ENCODE data around the gene HOXB5. TPM values are rescaled to one million over a fixed set of nuclear protein-coding genes. Genes with fewer than 3 reads are reported as not detected.
A peak's percentile ranks its signal among the peaks of the same experiment; 100 is the strongest.

Gene HOXB5
- total RNA-seq, 4 donors from 2014 or later: 0.11 to 1.6 (median 0.49) TPM; not detected in 1

DNA sequence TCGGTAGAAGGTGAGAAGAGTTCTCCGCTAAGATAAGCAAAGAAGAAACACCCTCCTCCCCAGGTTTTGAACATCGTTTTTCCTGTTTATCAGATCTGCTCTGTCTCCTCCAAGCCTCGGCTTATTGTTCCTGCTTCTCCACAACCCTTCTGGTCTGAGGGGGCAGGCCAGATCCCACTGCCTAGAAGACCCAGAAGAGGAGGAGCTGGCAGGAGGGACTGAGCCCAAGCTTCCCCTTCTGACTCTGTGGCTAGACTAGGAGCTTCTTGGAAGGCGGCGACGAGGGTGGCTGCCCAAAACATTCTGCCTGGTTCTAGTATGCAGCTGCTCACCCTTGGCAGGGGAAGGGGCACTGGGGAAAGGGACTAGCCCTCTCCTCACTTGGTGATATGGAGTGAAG lies 5.2 kb upstream of the HOXB5 start:
- Histone ChIP-seq H3K27ac (no peak overlapping the region), H3K36me3 (no peaks in the 10 kb centered on the region), H3K27me3 (peaks cover 70% of the 10 kb centered on the region), H3K9me3 (no peaks in the 10 kb centered on the region), H3K4me1 (peaks cover 5 to 26% of the 10 kb centered on the region in 2 donors), H3K4me3 (replicated peaks in 1 of 3) (no peak overlapping the region)
- TF ChIP-seq, protein P1, sequence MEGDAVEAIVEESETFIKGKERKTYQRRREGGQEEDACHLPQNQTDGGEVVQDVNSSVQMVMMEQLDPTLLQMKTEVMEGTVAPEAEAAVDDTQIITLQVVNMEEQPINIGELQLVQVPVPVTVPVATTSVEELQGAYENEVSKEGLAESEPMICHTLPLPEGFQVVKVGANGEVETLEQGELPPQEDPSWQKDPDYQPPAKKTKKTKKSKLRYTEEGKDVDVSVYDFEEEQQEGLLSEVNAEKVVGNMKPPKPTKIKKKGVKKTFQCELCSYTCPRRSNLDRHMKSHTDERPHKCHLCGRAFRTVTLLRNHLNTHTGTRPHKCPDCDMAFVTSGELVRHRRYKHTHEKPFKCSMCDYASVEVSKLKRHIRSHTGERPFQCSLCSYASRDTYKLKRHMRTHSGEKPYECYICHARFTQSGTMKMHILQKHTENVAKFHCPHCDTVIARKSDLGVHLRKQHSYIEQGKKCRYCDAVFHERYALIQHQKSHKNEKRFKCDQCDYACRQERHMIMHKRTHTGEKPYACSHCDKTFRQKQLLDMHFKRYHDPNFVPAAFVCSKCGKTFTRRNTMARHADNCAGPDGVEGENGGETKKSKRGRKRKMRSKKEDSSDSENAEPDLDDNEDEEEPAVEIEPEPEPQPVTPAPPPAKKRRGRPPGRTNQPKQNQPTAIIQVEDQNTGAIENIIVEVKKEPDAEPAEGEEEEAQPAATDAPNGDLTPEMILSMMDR (IDR thresholded peaks at IDR 0.05): no peak
- no peak for TF ChIP-seq POLR2A (IDR thresholded peaks at IDR 0.05)
- intact Hi-C loops (cut with DNase I): loop anchor here (10.0 kb wide), 1 partner anchor 396 kb away; the partner anchor contains the start of gene IGF2BP1
- DNase-seq: no peak
- WGBS, 2 donors: 26% methylated on average over 7 of the region's 7 CpGs

DNA sequence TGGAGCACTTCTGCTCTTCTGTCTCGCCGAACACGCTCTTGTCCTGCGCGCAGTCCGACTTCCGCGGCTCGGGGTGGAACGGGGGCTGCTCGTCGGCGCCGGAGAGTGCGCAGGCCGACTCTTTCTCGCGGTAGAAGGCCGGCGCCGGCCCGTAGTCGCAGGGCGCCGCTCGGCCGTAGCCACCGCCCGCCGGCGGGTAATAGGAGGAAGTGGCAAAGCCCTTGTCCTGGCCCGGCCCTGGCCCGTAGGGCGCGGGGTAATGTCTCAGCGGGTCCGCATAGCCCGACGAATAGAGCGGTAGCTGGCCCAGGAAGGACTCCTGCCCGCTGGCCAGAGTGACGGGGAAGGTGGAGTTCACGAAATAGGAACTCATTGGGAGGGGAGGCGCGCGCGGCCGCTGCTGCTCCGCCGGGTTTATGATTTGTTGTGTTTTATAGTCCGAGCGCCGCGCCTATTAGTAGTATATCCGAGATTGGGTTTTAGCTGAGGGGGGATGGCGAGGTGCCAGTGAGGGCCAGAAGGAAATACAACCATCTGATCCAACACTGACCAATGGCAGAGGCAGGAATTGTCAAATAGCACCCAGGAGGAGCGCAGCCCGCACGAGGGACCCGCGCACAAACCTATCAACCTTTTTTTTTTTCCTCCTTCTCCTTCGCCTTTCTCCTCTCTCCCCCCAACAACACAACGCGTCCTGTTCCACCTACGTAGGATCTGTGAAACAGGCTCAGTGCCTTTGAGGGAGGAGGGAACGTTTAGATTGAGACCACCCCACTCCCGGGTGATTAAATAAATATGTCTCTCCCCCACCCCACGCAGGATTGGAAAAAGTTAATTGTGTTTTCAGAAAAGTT lies 4.4 kb upstream of the HOXB5 start:
- no peak for TF ChIP-seq POLR2A (IDR thresholded peaks at IDR 0.05)
- TF ChIP-seq, protein P1 (IDR thresholded peaks at IDR 0.05): no peak
- H3K4me3 ChIP-seq (replicated peaks in 1 of 3): peak overlapping the region in 1 of 3 donors; percentile 28
- H3K36me3 ChIP-seq: no peaks in the 10 kb centered on the region
- H3K4me1 ChIP-seq: peaks cover 5 to 32% of the 10 kb centered on the region in 2 donors
- intact Hi-C loops (cut with DNase I): loop anchor here (10.0 kb wide), 1 partner anchor 397 kb away; the partner anchor contains the start of gene IGF2BP1
- H3K9me3 ChIP-seq: no peaks in the 10 kb centered on the region
- 3% methylated on average over 22 to 48 of the region's 68 CpGs for WGBS, 2 donors
- H3K27ac ChIP-seq: no peak overlapping the region
- DNase-seq: peak in 1 of 2 donors; percentile 23
- peaks cover 71% of the 10 kb centered on the region for H3K27me3 ChIP-seq

DNA sequence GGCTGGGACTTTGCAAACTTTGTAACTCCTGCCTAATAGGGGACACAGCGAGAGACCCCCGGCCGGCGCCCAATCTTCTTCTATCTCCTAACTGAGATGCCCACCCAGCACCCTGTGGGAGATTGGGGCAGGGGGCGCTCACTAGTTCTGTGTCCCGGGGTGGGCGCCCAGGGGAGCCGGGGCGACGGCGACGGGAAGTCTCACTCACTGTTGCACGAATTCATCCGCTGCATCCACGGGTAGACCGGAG lies 3.9 kb upstream of the HOXB5 start:
- H3K27me3 ChIP-seq: peaks cover 73% of the 10 kb centered on the region
- no peak for DNase-seq
- no peak overlapping the region for H3K27ac ChIP-seq
- 6 to 8% methylated on average over 4 to 16 of the region's 16 CpGs for WGBS, 2 donors
- H3K9me3 ChIP-seq: no peaks in the 10 kb centered on the region
- no peaks in the 10 kb centered on the region for H3K36me3 ChIP-seq
- intact Hi-C loops (cut with DNase I): loop anchor here (10.0 kb wide), 1 partner anchor 397 kb away; the partner anchor contains the start of gene IGF2BP1
- H3K4me3 ChIP-seq (replicated peaks in 1 of 3): peak overlapping the region in 1 of 3 donors; percentile 28
- TF ChIP-seq, protein P1 (IDR thresholded peaks at IDR 0.05): no peak
- no peak for TF ChIP-seq POLR2A (IDR thresholded peaks at IDR 0.05)
- H3K4me1 ChIP-seq: peaks cover 5 to 29% of the 10 kb centered on the region in 2 donors

DNA sequence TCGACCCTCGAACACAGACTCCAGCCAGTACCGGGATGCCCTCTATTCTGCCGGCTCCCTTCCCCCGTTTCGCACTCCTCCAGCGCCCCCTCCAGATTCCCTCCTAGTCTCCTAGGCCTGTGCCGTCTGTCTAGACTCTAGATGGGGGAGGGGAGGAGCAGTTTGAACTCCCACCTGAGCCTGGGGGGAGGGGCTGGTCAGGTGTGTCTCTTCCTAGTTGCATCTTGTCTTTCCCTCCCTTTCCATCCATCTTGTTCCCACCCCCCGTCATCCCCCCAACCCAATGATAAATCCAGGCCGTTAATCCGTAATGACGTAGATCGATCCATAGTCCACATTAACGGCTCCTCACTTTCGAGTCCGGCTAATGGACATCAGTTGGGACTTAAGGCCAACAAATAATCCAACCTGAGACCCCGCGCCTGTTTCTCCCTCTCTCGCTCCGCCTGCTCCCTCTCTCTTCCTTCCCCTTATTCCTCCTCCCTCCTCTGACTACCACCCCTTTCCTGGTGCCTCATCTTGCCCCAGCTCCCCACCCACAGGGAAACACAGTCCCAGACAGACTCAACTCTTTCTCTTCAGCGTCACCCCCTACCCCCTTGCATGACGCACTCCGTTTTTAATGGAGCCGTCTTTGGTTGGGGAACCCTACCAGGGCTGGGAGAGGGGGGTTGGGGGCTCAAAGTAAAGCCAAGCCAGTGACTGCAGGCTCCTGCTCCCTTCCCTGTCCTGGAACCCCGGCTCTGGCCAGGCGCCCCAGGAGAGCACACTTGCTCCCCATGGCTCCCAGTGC lies 3.4 kb upstream of the HOXB5 start:
- Histone ChIP-seq H3K27me3 (peaks cover 73% of the 10 kb centered on the region), H3K4me1 (peaks cover 5 to 29% of the 10 kb centered on the region in 2 donors), H3K4me3 (replicated peaks in 1 of 3) (peak overlapping the region in 1 of 3 donors; percentile 28), H3K9me3 (no peaks in the 10 kb centered on the region), H3K27ac (no peak overlapping the region), H3K36me3 (no peaks in the 10 kb centered on the region)
- no peak for TF ChIP-seq POLR2A (IDR thresholded peaks at IDR 0.05)
- TF ChIP-seq, protein P1 (IDR thresholded peaks at IDR 0.05): no peak
- no peak for DNase-seq
- intact Hi-C loops (cut with DNase I): loop anchor here (10.0 kb wide), 1 partner anchor 398 kb away; the partner anchor contains the start of gene IGF2BP1
- WGBS, 2 donors: 13 to 14% methylated on average over 25 to 26 of the region's 26 CpGs
